ENCODE measurements around the gene LRRC74A. TPM values are rescaled to one million over a fixed set of nuclear protein-coding genes. Genes with fewer than 3 reads are reported as not detected.

The LRRC74A gene
- total RNA-seq, 1 donor from 2014 or later, result not detected

- intact Hi-C loops (cut with micrococcal nuclease), result no loop called here
Observed at GRCh38 chr14:76918256-76918781, 92.1 kb downstream of the LRRC74A start.

GRCh38 chr14:76918782-76919394 lies 92.7 kb downstream of the LRRC74A start:
- intact Hi-C loops (cut with micrococcal nuclease), result no loop called here

Other genes with a start within 250 kb of the LRRC74A start
- 5.8 and 6.4 TPM in 2 replicates for gene VASH1, start 64.9 kb upstream of the LRRC74A start, total RNA-seq
- gene ANGEL1, start 13.5 kb upstream of the LRRC74A start, total RNA-seq, result 11.3 and 12.1 TPM in 2 replicates
- gene IRF2BPL, start 202.3 kb downstream of the LRRC74A start, total RNA-seq, result 26.6 and 27.1 TPM in 2 replicates

Data from T-helper 2 cell treated with Interferon-gamma antibody and Interleukin-4, amounts not matched to agents 100 ng/mL and 5 ng/mL, for 36 hours (primary cell).